Ovary (tissue), 3 donors: ENCODE data around the gene COX6B2.

Experiments
- CTCF ChIP-seq, 3 donors: fragments of 450-650 bp in 2 of 3; fragments of 200-600 bp in 1 of 3; IDR thresholded peaks; one replicate each; pipeline versions ENCODE4 v1.5.1 to v1.8.0; 2016 to 2022; ENCODE audit warnings: antibody characterized with exemption in 3 of 3, mild to moderate bottlenecking in 1 of 3
- EP300 ChIP-seq: sonication (generic); formaldehyde crosslinking; IDR thresholded peaks from one replicate; pipeline ENCODE4 v1.6.1; 2017; ENCODE audit warnings: antibody characterized with exemption
- POLR2A ChIP-seq: fragments of 450-650 bp; IDR thresholded peaks from one replicate; pipeline ENCODE4 v1.6.1; 2017; ENCODE audit warnings: antibody characterized with exemption, mild to moderate bottlenecking, moderate library complexity
- donor health status: DM: no; HTN: no; CAD: no.

- TF ChIP-seq CTCF (IDR thresholded peaks at IDR 0.05) (no peak), EP300 (no peak), POLR2A (no peak)
Measured at GRCh38 chr19:55365245-55365644, 10.7 kb upstream of the COX6B2 start.
